Activated CD4-positive, alpha-beta T cell treated with anti-CD3 and anti-CD28 coated beads for 36 hours (primary cell): ENCODE results near the gene JMJD8. TPM values are rescaled to one million over a fixed set of nuclear protein-coding genes. Genes with fewer than 3 reads are reported as not detected.

Source experiments
- ATAC-seq: fragments of 200-7000 bp; cut with Tn5 transposase; one replicate; pipeline ENCODE4 v1.10.0; 2021; ENCODE audit warnings: mild to moderate bottlenecking, moderate library complexity
- CTCF ChIA-PET: fragments of 350-600 bp; sonication (Branson Sonifier 250); formaldehyde crosslinking; loops from one replicate; lab custom pipeline; 2021; ENCODE audit warnings: antibody characterized with exemption; lab: Charles Lee
- POLR2A ChIA-PET: fragments of 350-600 bp; sonication (Branson Sonifier 250); formaldehyde crosslinking; loops from one replicate; lab custom pipeline; 2021; ENCODE audit warnings: antibody characterized with exemption, inconsistent platforms; lab: Charles Lee
- DNase-seq: peaks from one replicate; pipeline ENCODE4 v3.0.0-alpha.2; 2020
- H3K27ac Mint-ChIP-seq: one replicate; pipeline ENCODE4 v1.8.0; 2021; ENCODE audit warnings: mixed read lengths
- H3K27me3 Mint-ChIP-seq: one replicate; pipeline ENCODE4 v1.8.0; 2021; ENCODE audit warnings: mixed read lengths
- H3K36me3 Mint-ChIP-seq: one replicate; pipeline ENCODE4 v1.8.0; 2021; ENCODE audit warnings: low read depth, mixed read lengths
- H3K4me1 Mint-ChIP-seq: one replicate; pipeline ENCODE4 v1.8.0; 2021; ENCODE audit warnings: mixed read lengths
- H3K4me3 Mint-ChIP-seq: one replicate; pipeline ENCODE4 v1.8.0; 2021; ENCODE audit warnings: mild to moderate bottlenecking, moderate library complexity, mixed read lengths
- H3K9me3 Mint-ChIP-seq: one replicate; pipeline ENCODE4 v1.8.0; 2021; ENCODE audit warnings: low read depth, mixed read lengths
- intact Hi-C, 2 experiments: fragments of 100-400 bp; cut with DNase I in 1 of 2; cut with micrococcal nuclease in 1 of 2; formaldehyde crosslinking; loops; one replicate each; pipeline versions ENCODE4 v1.14.2 to v1.15.1; 2022 to 2024; cut with DNase I, micrococcal nuclease
- total RNA-seq, 2 experiments: library from RNA; stranded (reverse); gene quantifications; one replicate each; pipeline ENCODE4 v1.2.3, GENCODE V29; 2021

Gene JMJD8
- total RNA-seq, 2 experiments from 2014 or later, result 26.1 to 31.4 TPM

GRCh38 chr16:674214-674881, 9.8 kb downstream of the JMJD8 start:
- Mint-ChIP-seq H3K36me3 (peaks cover 14% of the 10 kb centered on the region), H3K27ac (no peak overlapping the region), H3K9me3 (no peaks in the 10 kb centered on the region), H3K4me3 (no peak overlapping the region), H3K27me3 (peaks cover 2% of the 10 kb centered on the region), H3K4me1 (peaks cover 8% of the 10 kb centered on the region)
- POLR2A ChIA-PET, result no interaction called here
- CTCF ChIA-PET, result no interaction called here
- ATAC-seq (no peak), DNase-seq (no peak)
- intact Hi-C loops, result no loop called here

- H3K4me1 Mint-ChIP-seq, result peaks cover 8% of the 10 kb centered on the region
- CTCF ChIA-PET, result interaction anchor here (0.9 kb wide), 1 partner anchor 26 kb away, joined by 4 read pairs; no protein-coding TSS in a partner anchor
- H3K27ac Mint-ChIP-seq, result no peak overlapping the region
- no peak for ATAC-seq
- no peaks in the 10 kb centered on the region for H3K9me3 Mint-ChIP-seq
- DNase-seq, result no peak
- peaks cover 18% of the 10 kb centered on the region for H3K36me3 Mint-ChIP-seq
- intact Hi-C loops, result no loop called here
- peaks cover 2% of the 10 kb centered on the region for H3K27me3 Mint-ChIP-seq
- H3K4me3 Mint-ChIP-seq, result no peak overlapping the region
- POLR2A ChIA-PET, result no interaction called here
These were observed 10.6 kb downstream of the JMJD8 start for GRCh38 chr16:673399-673991.

- ATAC-seq (no peak), DNase-seq (no peak)
- H3K36me3 Mint-ChIP-seq, result peaks cover 18% of the 10 kb centered on the region
- intact Hi-C loops, result no loop called here
- no peak overlapping the region for H3K4me3 Mint-ChIP-seq
- no peak overlapping the region for H3K27ac Mint-ChIP-seq
- H3K4me1 Mint-ChIP-seq, result peaks cover 8% of the 10 kb centered on the region
- peaks cover 2% of the 10 kb centered on the region for H3K27me3 Mint-ChIP-seq
- H3K9me3 Mint-ChIP-seq, result no peaks in the 10 kb centered on the region
- CTCF ChIA-PET, result interaction anchor here (0.9 kb wide), 1 partner anchor 27 kb away, joined by 4 read pairs; no protein-coding TSS in a partner anchor
- POLR2A ChIA-PET, result no interaction called here
These were observed 11.3 kb downstream of the JMJD8 start for GRCh38 chr16:672851-673250.

GRCh38 chr16:672371-672770, 11.8 kb downstream of the JMJD8 start:
- POLR2A ChIA-PET, result no interaction called here
- DNase-seq (no peak), ATAC-seq (no peak)
- peaks cover 18% of the 10 kb centered on the region for H3K36me3 Mint-ChIP-seq
- peaks cover 12% of the 10 kb centered on the region for H3K4me1 Mint-ChIP-seq
- no peaks in the 10 kb centered on the region for H3K9me3 Mint-ChIP-seq
- H3K4me3 Mint-ChIP-seq, result no peak overlapping the region
- CTCF ChIA-PET, result interaction anchor here (0.9 kb wide), 1 partner anchor 27 kb away, joined by 4 read pairs; no protein-coding TSS in a partner anchor
- peaks cover 2% of the 10 kb centered on the region for H3K27me3 Mint-ChIP-seq
- no peak overlapping the region for H3K27ac Mint-ChIP-seq
- intact Hi-C loops, result no loop called here

- Mint-ChIP-seq H3K27ac (no peak overlapping the region), H3K27me3 (peaks cover 2% of the 10 kb centered on the region), H3K36me3 (peaks cover 18% of the 10 kb centered on the region), H3K4me3 (no peak overlapping the region), H3K9me3 (no peaks in the 10 kb centered on the region), H3K4me1 (peaks cover 9% of the 10 kb centered on the region)
- ATAC-seq (no peak), DNase-seq (no peak)
- ChIA-PET POLR2A (no interaction called here), CTCF (no interaction called here)
- intact Hi-C loops, result no loop called here
These were observed 12.6 kb downstream of the JMJD8 start for GRCh38 chr16:671353-672131.

- ChIA-PET POLR2A (no interaction called here), CTCF (interaction anchor here (0.7 kb wide), 1 partner anchor 8 kb away, joined by 5 read pairs; no protein-coding TSS in a partner anchor)
- Mint-ChIP-seq H3K9me3 (no peaks in the 10 kb centered on the region), H3K27me3 (peaks cover 2% of the 10 kb centered on the region), H3K4me3 (no peak overlapping the region), H3K27ac (no peak overlapping the region), H3K4me1 (peaks cover 9% of the 10 kb centered on the region), H3K36me3 (peaks cover 18% of the 10 kb centered on the region)
- no peak for ATAC-seq
- no peak for DNase-seq
- intact Hi-C loops, result no loop called here
These were observed 13.4 kb downstream of the JMJD8 start for GRCh38 chr16:670485-671352.

- ChIA-PET CTCF (no interaction called here), POLR2A (no interaction called here)
- Mint-ChIP-seq H3K9me3 (no peaks in the 10 kb centered on the region), H3K4me1 (peaks cover 6% of the 10 kb centered on the region), H3K27me3 (no peaks in the 10 kb centered on the region), H3K4me3 (peak overlapping the region; percentile 76), H3K27ac (no peak overlapping the region), H3K36me3 (peaks cover 18% of the 10 kb centered on the region)
- intact Hi-C loops, result loop anchor here in 1 of 2 experiments (2.0 kb wide), 3 partner anchors 15 to 269 kb away; partner anchors contain the start of genes DECR2 and JMJD8
- ATAC-seq, result no peak
- DNase-seq, result no peak
These were observed 14.5 kb downstream of the JMJD8 start for GRCh38 chr16:669666-670065.

- Mint-ChIP-seq H3K9me3 (no peaks in the 10 kb centered on the region), H3K4me1 (peaks cover 6% of the 10 kb centered on the region), H3K27me3 (no peaks in the 10 kb centered on the region), H3K4me3 (peak overlapping the region; percentile 76), H3K36me3 (peaks cover 18% of the 10 kb centered on the region), H3K27ac (peak overlapping the region; percentile 63)
- ATAC-seq, result no peak
- ChIA-PET CTCF (interaction anchor here (1.0 to 1.3 kb wide), 2 partner anchors 10 to 68 kb away, joined by 3 read pairs; no protein-coding TSS in a partner anchor), POLR2A (no interaction called here)
- intact Hi-C loops, result loop anchor here in 1 of 2 experiments (1.0 to 2.0 kb wide), 8 partner anchors 11 to 1291 kb away; partner anchors contain the start of genes DECR2, JMJD8, METTL26 and NDUFB10
- DNase-seq, result peak; percentile 43
These were observed 15.5 kb downstream of the JMJD8 start for GRCh38 chr16:668519-669171.

- POLR2A ChIA-PET, result no interaction called here
- Mint-ChIP-seq H3K27ac (peak within 1 kb of the TSS; percentile 85), H3K4me3 (peak within 1 kb of the TSS; percentile 76), H3K36me3 (peaks cover 17% of the 10 kb centered on the region), H3K9me3 (no peaks in the 10 kb centered on the region), H3K4me1 (peaks cover 6% of the 10 kb centered on the region), H3K27me3 (no peaks in the 10 kb centered on the region)
- intact Hi-C loops, result loop anchor here in 1 of 2 experiments (1.0 to 2.0 kb wide), 8 partner anchors 11 to 1291 kb away; partner anchors contain the start of genes DECR2, JMJD8, METTL26 and NDUFB10
- DNase-seq (peak; percentile 96), ATAC-seq (peak; percentile 98)
- CTCF ChIA-PET, result interaction anchor here (0.6 to 1.3 kb wide), 5 partner anchors 9 to 69 kb away, joined by 3 to 6 read pairs (median 3); partner anchors contain the start of gene WDR90
These were observed 16.2 kb downstream of the JMJD8 start, which contains the start of gene RHOT2 for GRCh38 chr16:667780-668518. TSS of gene RHOT2 (plus strand) at chr16:668132. CDS start at chr16:668200, 68 bp downstream.
